K562 (cell line): Measurements from ENCODE around the gene DCUN1D2. TPM values are rescaled to one million over a fixed set of nuclear protein-coding genes. Genes with fewer than 3 reads are reported as not detected.

Source experiments
- ATAC-seq: fragments of 200-7000 bp; cut with Tn5 transposase; 3 replicates; pipeline ENCODE4 v1.9.1; 2020; ENCODE audit warnings: moderate library complexity
- BruUV-seq: library from RNA; stranded (reverse); fragments of 400-500 nt; replicated peaks from 2 replicates; lab custom pipeline; 2021; lab: Mats Ljungman, UMichigan
- CTCF ChIA-PET: fragments of 300-600 bp; formaldehyde crosslinking; extraction: SDS; loops from one replicate; lab custom pipeline; 2021; ENCODE audit warnings: low intra/inter-chr PET ratio; lab: Yijun Ruan, JAX
- POLR2A ChIA-PET: fragments of 300-600, 350-650 bp; sonication (Branson Sonifier 250); formaldehyde crosslinking; extraction: SDS; loops from one replicate; lab custom pipeline; 2021; ENCODE audit warnings: antibody characterized with exemption, inconsistent platforms; lab: Yijun Ruan, JAX
- DNase-seq, 4 experiments: peaks; one replicate each; pipeline versions ENCODE4 v3.0.0 to v3.0.0-alpha.2; 2011 to 2018; ENCODE audit warnings: low spot score in 3 of 4, mixed read lengths in 3 of 4; ENCODE audit errors: extremely low read depth in 1 of 4
- FAIRE-seq: peaks from 2 replicates; lab custom pipeline; 2011; peaks lifted over from hg19 to GRCh38; lab: Jason Lieb, UNC
- H2AFZ ChIP-seq: 2 replicates; pipeline ENCODE4 v1.6.0; 2011; ENCODE audit warnings: low read depth, low read length, control low read depth, inconsistent platforms
- H3K27ac ChIP-seq: fragments of 200-600 bp; 3 replicates; pipeline ENCODE4 v1.8.0; 2011; ENCODE audit warnings: low read depth, mild to moderate bottlenecking, control low read depth, inconsistent platforms, low read length, moderate library complexity, mixed read lengths; ENCODE audit errors: extremely low read depth
- H3K27me3 ChIP-seq, 2 experiments: fragments of 300-600 bp in 1 of 2; 2 replicates in 1 of 2; 3 replicates in 1 of 2; pipeline versions ENCODE4 v1.6.0 to v1.8.0; 2011; ENCODE audit warnings: inconsistent platforms in 2 of 2, low read length in 2 of 2, mild to moderate bottlenecking in 1 of 2, mixed read lengths in 1 of 2, moderate library complexity in 1 of 2; ENCODE audit not compliant: control insufficient read depth in 2 of 2, insufficient read depth in 2 of 2
- H3K36me3 ChIP-seq: fragments of 300-600 bp; 3 replicates; pipeline ENCODE4 v1.8.0; 2011; ENCODE audit warnings: mild to moderate bottlenecking, low read length, inconsistent platforms; ENCODE audit not compliant: control insufficient read depth, insufficient read depth
- H3K4me1 ChIP-seq, 2 experiments: fragments of 200-600 bp in 1 of 2; replicated peaks in 1 of 2; 2 replicates in 1 of 2; 3 replicates in 1 of 2; pipeline versions ENCODE4 v1.5.1 to v1.8.0; 2011; ENCODE audit warnings: inconsistent platforms in 2 of 2, low read length in 2 of 2, mild to moderate bottlenecking in 1 of 2, mixed read lengths in 1 of 2, moderate library complexity in 1 of 2; ENCODE audit not compliant: control insufficient read depth in 2 of 2, insufficient read depth in 2 of 2
- H3K4me2 ChIP-seq: 2 replicates; pipeline ENCODE4 v1.6.1; 2011; ENCODE audit warnings: low read length, control low read depth, inconsistent platforms, mixed read lengths; ENCODE audit not compliant: insufficient read depth
- H3K4me3 ChIP-seq: fragments of 200-600 bp; sonication (generic), shearing (Covaris generic); 2 replicates; pipeline ENCODE4 v1.5.1; 2016; ENCODE audit warnings: control low read depth, inconsistent platforms
- H3K79me2 ChIP-seq: fragments of 200-600 bp; 3 replicates; pipeline ENCODE4 v1.8.0; 2011; ENCODE audit warnings: low read length, inconsistent platforms; ENCODE audit not compliant: control insufficient read depth, insufficient read depth
- H3K9ac ChIP-seq, 2 experiments: 2 replicates each; pipeline versions ENCODE4 v1.6.0 to v1.6.1; 2011; ENCODE audit warnings: low read depth in 2 of 2, low read length in 2 of 2, control low read depth in 1 of 2, inconsistent platforms in 1 of 2, mild to moderate bottlenecking in 1 of 2, mixed read lengths in 1 of 2; ENCODE audit not compliant: insufficient read depth in 1 of 2
- H3K9me1 ChIP-seq: one replicate; pipeline ENCODE4 v1.6.0; 2011; ENCODE audit warnings: inconsistent platforms, mild to moderate bottlenecking, low read length, moderate library complexity; ENCODE audit not compliant: control insufficient read depth, insufficient read depth
- H3K9me3 ChIP-seq: replicated peaks from 2 replicates; pipeline ENCODE4 v1.5.1; 2011; ENCODE audit warnings: low read depth, low read length, inconsistent platforms; ENCODE audit not compliant: control insufficient read depth, insufficient read depth
- H4K20me1 ChIP-seq: replicated peaks from 2 replicates; pipeline ENCODE4 v1.6.1; 2011; ENCODE audit warnings: low read length, inconsistent platforms, mixed read lengths; ENCODE audit not compliant: control insufficient read depth, insufficient read depth
- FOXP1 ChIP-seq: sonication (generic); formaldehyde crosslinking; IDR thresholded peaks from 2 replicates; pipeline ENCODE4 v1.8.0; 2022; ENCODE audit warnings: mild to moderate bottlenecking, missing genetic modification reagents
- NFRKB ChIP-seq: fragments of 450-650 bp; IDR thresholded peaks from 2 replicates; pipeline ENCODE4 v1.6.1; 2016; ENCODE audit warnings: low read depth
- NFXL1 ChIP-seq: fragments of 450-650 bp; formaldehyde crosslinking; IDR thresholded peaks from 2 replicates; pipeline ENCODE4 v1.4.0; 2021; ENCODE audit warnings: mild to moderate bottlenecking
- YY1 ChIP-seq, 3 experiments: IDR thresholded peaks; 2 replicates each; pipeline ENCODE4 v1.6.1; 2011; ENCODE audit warnings: low read length in 2 of 3, mild to moderate bottlenecking in 2 of 3, moderate library complexity in 2 of 3, borderline replicate concordance in 1 of 3, control low read depth in 1 of 3, low read depth in 1 of 3; ENCODE audit not compliant: insufficient read depth in 3 of 3, insufficient replicate concordance in 2 of 3, control insufficient read depth in 1 of 3, insufficient read length in 1 of 3; ENCODE audit errors: extremely low read depth in 1 of 3
- ZNF551 ChIP-seq: fragments of 250-450 bp; sonication (Bioruptor Pico); IDR thresholded peaks from 2 replicates; pipeline ENCODE4 v1.5.0; 2021; ENCODE audit warnings: mild to moderate bottlenecking, moderate library complexity
- WGBS: fragments of 100-300 bp; shearing (Covaris generic); methylation state at CpG from one replicate; pipeline ENCODE4 v1.1.6; 2016; ENCODE audit warnings: low coverage, mixed read lengths; ENCODE audit not compliant: insufficient coverage; ENCODE audit errors: missing lambda C conversion rate; 5-methylcytosine and 5-hydroxymethylcytosine counted together
- in situ Hi-C: fragments of 300-500 bp; cut with MboI; formaldehyde crosslinking; loops from 4 replicates; pipeline ENCODE4 v1.15.0; 2018; ENCODE audit warnings: inconsistent platforms, mixed read lengths
- intact Hi-C: fragments of 100-400 bp; cut with micrococcal nuclease; formaldehyde crosslinking; loops from 2 replicates; pipeline ENCODE4 v1.14.2; 2022
- polyA plus RNA-seq, 8 experiments: library from polyadenylated mRNA; depleted of rRNA in 4 of 8; stranded (reverse) in 5 of 8; unstranded in 3 of 8; fragments of >200 nt; fragmentation: Nextera tagmentation in 2 of 8; fragmentation: Illumina TruSeq in 1 of 8; extraction: Ambion mirVana in 2 of 8; extraction: Trizol in 1 of 8; gene quantifications; 2 replicates each; pipeline versions ENCODE4 v1.2.1 to v1.2.3, GENCODE V29; 2011 to 2014; ENCODE audit warnings: inconsistent platforms in 1 of 8, missing spikeins in 1 of 8
- total RNA-seq, 7 experiments: library from RNA; depleted of rRNA in 6 of 7; stranded (reverse); fragments of >200 nt in 6 of 7; fragmentation: Illumina TruSeq in 2 of 7; extraction: Trizol in 2 of 7; gene quantifications; 2 replicates each; pipeline versions ENCODE4 v1.2.1 to v1.2.3, GENCODE V29; 2011 to 2021; ENCODE audit warnings: low replicate concordance in 1 of 7
- TF ChIP-seq, protein P1 (sequence below): fragments of 450-650 bp; conservative IDR thresholded peaks from 2 replicates; pipeline ENCODE4 v1.6.1; 2016; ENCODE audit warnings: missing genetic modification characterization, low read depth, mild to moderate bottlenecking, missing compliant biosample characterization, moderate library complexity
- TF ChIP-seq, protein P2 (sequence below): sonication (generic); formaldehyde crosslinking; IDR thresholded peaks from 2 replicates; pipeline ENCODE4 v1.8.0; 2023; ENCODE audit warnings: mild to moderate bottlenecking, missing genetic modification reagents
- TF ChIP-seq, protein P3 (sequence below): fragments of 450-650 bp; IDR thresholded peaks from 2 replicates; pipeline ENCODE4 v1.6.1; 2016; ENCODE audit warnings: missing biosample characterization, missing genetic modification characterization

DCUN1D2 gene
- total and polyA plus RNA-seq, 9 of the 15 experiments (the other 6 are each of a cell fraction or from before 2014, with no cell fraction given): 2.1 to 16.8 (median 11.1) TPM

DNA sequence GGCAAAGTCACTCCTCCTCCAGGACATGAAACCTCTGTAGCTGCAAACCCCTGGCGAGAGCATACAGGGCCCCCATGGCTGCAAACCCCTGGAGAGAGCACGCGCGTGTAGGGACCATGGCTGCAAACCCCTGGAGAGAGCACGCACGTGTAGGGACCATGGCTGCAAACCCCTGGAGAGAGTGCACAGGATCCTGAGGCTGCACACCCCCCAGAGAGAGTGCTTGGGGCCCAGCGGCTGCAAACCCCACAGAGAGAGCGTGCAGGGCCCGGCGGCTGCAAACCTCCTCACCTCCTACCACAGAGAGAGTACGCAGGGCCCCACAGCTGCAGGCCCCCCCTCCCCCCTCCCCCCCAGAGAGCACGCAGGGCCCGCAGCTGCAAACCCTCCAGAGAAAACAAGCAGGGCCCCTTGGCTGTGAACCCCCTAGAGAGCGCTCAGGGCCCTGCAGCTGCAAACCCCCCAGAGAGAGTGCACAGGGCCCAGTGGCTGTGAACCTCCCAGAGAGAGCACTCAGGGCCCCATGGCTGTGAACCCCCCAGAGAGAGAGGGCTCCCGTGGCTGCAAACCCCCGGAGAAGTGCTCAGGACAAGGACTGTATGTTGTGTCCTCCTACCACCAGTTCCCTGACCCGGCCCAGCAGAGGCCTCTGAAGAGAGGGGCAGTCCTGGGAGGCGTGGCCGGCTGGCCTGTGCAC is 44.6 kb downstream of the DCUN1D2 start:
- no peak overlapping the region for H3K4me3 ChIP-seq
- in situ Hi-C loops: no loop called here

More for the DNA sequence above, 44.6 kb downstream of the DCUN1D2 start:
- Histone ChIP-seq H3K4me2 (no peak overlapping the region), H3K36me3 (no peaks in the 10 kb centered on the region), H3K27me3 (0 out of 5 replicates have a peak, but pooled peaks cover 0 to 7% of the 10 kb centered on the region in 2 experiments), H3K79me2 (peaks cover 6% of the 10 kb centered on the region; the same call in 2 of the 3 replicates), H3K4me1 (peaks cover 0 to 14% of the 10 kb centered on the region in 2 experiments; a peak in 3 of 5 replicates), H3K9me1 (no peaks in the 10 kb centered on the region), H3K9ac (no peak overlapping the region), H2AFZ (no peak overlapping the region), H3K9me3 (no peaks in the 10 kb centered on the region), H3K27ac (no peak overlapping the region), H4K20me1 (no peaks in the 10 kb centered on the region)
- no peak for FAIRE-seq
- CTCF ChIA-PET: no interaction called here
- POLR2A ChIA-PET: no interaction called here
- no peak for ATAC-seq
- no peak for DNase-seq
- TF ChIP-seq, protein P1, sequence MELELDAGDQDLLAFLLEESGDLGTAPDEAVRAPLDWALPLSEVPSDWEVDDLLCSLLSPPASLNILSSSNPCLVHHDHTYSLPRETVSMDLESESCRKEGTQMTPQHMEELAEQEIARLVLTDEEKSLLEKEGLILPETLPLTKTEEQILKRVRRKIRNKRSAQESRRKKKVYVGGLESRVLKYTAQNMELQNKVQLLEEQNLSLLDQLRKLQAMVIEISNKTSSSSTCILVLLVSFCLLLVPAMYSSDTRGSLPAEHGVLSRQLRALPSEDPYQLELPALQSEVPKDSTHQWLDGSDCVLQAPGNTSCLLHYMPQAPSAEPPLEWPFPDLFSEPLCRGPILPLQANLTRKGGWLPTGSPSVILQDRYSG (tag): no peak
- TF ChIP-seq NFXL1 (CRISPR knock-in tag): no peak
- TF ChIP-seq ZNF551: no peak
- TF ChIP-seq NFRKB: no peak
- TF ChIP-seq, protein P2, sequence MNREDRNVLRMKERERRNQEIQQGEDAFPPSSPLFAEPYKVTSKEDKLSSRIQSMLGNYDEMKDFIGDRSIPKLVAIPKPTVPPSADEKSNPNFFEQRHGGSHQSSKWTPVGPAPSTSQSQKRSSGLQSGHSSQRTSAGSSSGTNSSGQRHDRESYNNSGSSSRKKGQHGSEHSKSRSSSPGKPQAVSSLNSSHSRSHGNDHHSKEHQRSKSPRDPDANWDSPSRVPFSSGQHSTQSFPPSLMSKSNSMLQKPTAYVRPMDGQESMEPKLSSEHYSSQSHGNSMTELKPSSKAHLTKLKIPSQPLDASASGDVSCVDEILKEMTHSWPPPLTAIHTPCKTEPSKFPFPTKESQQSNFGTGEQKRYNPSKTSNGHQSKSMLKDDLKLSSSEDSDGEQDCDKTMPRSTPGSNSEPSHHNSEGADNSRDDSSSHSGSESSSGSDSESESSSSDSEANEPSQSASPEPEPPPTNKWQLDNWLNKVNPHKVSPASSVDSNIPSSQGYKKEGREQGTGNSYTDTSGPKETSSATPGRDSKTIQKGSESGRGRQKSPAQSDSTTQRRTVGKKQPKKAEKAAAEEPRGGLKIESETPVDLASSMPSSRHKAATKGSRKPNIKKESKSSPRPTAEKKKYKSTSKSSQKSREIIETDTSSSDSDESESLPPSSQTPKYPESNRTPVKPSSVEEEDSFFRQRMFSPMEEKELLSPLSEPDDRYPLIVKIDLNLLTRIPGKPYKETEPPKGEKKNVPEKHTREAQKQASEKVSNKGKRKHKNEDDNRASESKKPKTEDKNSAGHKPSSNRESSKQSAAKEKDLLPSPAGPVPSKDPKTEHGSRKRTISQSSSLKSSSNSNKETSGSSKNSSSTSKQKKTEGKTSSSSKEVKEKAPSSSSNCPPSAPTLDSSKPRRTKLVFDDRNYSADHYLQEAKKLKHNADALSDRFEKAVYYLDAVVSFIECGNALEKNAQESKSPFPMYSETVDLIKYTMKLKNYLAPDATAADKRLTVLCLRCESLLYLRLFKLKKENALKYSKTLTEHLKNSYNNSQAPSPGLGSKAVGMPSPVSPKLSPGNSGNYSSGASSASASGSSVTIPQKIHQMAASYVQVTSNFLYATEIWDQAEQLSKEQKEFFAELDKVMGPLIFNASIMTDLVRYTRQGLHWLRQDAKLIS (CRISPR knock-in tag): no peak
- TF ChIP-seq, protein P3, sequence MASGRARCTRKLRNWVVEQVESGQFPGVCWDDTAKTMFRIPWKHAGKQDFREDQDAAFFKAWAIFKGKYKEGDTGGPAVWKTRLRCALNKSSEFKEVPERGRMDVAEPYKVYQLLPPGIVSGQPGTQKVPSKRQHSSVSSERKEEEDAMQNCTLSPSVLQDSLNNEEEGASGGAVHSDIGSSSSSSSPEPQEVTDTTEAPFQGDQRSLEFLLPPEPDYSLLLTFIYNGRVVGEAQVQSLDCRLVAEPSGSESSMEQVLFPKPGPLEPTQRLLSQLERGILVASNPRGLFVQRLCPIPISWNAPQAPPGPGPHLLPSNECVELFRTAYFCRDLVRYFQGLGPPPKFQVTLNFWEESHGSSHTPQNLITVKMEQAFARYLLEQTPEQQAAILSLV (tag): no peak
- no peak for TF ChIP-seq YY1 (IDR thresholded peaks at IDR 0.05; ENCODE audit: borderline replicate concordance in 1 of 3, control insufficient read depth in 1 of 3, extremely low read depth in 1 of 3, insufficient read depth in 3 of 3, insufficient read length in 1 of 3, insufficient replicate concordance in 2 of 3, low read depth in 1 of 3, low read length in 2 of 3)
- TF ChIP-seq FOXP1 (CRISPR knock-in tag): no peak
- no TSS peak for BruUV-seq
- intact Hi-C loops: loop anchor here (5.0 kb wide), 1 partner anchor 504 kb away; no protein-coding TSS in a partner anchor
- WGBS: 36% methylated on average over 4 of the region's 19 CpGs
